GM18867 (cell line): ENCODE measurements around the gene LILRB1.
A peak's percentile ranks its signal among the peaks of the same experiment; 100 is the strongest.
"Not testable (repeated sequence)": the region's sequence is repeated elsewhere in the genome, so short reads cannot be mapped to it uniquely, and the experiment has no call there.

ENCODE experiments used
- ATAC-seq: cut with Tn5 transposase; IDR thresholded peaks from one replicate; pipeline ENCODE4 v1.9.1; 2021; ENCODE audit warnings: mild to moderate bottlenecking, moderate library complexity; ENCODE audit not compliant: unreplicated experiment

The LILRB1 gene

DNA sequence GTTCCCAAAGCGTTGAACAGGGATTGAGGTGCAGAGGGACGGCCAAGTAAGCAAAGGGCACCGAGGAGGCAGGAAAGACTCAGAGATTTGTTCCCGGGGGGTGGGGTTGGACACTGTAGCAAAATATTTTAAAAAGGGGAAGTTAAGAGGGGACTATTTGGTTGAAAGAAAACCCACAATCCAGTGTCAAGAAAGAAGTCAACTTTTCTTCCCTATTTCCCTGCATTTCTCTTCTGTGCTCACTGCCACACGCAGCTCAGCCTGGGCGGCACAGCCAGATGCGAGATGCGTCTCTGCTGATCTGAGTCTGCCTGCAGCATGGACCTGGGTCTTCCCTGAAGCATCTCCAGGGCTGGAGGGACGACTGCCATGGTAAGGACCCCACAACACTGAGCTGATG lies at the start of gene LILRB1:
TSS of gene LILRB1 (plus strand) at position 223 of the 400 bp plus-strand sequence. CDS start 590 bp downstream, outside the sequence.
- not testable (repeated sequence) for ATAC-seq

DNA sequence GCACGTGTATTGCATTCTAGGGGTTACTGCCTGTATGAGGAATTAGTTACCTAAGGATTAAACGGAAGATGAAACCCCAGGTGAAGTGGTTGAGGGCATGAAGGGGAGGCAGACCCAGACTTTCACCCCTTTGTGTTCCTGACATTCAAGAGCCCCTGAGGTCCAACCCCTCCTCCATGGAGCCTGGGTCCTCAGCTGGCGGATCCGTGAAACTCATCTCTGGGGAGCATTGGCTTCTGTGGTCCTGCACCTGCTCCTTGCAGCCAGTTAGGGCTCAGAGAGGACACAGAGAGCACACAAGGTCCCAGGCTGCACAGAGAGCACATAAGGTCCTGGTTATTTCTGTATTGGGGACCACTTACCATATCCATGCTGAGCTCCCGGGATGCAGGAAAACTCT lies 43.9 kb upstream of the LILRB1 start:
- no peak for ATAC-seq

DNA sequence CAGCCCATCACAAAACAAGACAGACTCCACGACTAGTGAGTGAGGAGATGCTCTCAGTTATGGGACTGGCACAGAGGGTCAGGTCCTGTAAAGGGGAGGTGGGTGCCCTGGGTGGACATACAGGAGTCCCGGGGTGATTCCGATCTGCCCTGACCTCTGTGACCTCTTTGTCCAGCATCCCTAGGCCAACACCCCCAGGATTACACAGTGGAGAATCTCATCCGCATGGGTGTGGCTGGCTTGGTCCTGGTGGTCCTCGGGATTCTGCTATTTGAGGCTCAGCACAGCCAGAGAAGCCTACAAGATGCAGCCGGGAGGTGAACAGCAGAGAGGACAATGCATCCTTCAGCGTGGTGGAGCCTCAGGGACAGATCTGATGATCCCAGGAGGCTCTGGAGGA lies 43.3 kb upstream of the LILRB1 start:
- ATAC-seq: no peak

DNA sequence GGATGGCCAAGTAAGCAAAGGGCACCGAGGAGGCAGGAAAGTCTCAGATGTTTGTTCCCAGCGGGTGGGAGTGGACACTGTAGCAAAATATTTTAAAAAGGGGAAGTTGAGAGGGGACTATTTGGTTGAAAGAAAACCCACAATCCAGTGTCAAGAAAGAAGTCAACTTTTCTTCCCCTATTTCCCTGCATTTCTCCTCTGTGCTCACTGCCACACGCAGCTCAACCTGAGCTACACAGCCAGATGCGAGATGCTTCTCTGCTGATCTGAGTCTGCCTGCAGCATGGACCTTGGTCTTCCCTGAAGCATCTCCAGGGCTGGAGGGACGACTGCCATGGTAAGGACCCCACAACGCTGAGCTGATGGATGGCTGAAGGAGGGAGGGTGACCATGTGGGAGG lies 36.8 kb upstream of the LILRB1 start, which contains the start of gene LILRA1:
TSS of gene LILRA1 (plus strand) at position 188 of the 400 bp plus-strand sequence. CDS start 613 bp downstream, outside the sequence.
- not testable (repeated sequence) for ATAC-seq

DNA sequence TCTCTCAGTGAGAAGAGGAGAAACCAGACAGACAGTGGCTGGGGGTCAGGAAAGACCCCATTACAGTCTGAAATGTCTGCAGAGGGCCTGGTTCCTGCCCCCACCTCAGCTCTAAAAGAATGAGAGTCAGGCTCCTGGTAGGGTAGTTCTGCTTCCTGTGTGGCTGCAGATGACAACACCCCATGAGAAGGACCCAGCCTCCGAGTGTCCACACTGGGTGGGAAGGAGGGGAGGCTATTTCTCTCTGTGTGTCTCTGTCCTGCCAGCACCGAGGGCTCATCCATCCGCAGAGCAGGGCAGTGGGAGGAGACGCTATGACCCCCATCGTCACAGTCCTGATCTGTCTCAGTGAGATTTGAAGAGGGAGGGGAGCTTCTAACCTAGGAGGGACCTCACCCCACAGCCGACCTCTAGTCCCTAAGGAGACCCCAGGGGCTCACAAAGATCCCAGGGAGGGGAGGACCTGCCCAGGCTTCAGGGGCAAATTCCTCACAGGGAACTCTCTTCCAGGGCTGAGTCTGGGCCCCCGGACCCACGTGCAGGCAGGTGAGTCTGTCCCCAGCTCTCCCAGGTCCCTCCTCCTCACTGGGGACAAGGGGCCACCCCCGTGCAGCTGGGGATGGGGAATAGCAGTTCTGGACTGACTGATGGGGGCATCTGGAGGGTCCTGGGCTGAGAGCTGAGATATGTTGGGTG lies 36.2 kb upstream of the LILRB1 start:
- ATAC-seq: not testable (repeated sequence)

DNA sequence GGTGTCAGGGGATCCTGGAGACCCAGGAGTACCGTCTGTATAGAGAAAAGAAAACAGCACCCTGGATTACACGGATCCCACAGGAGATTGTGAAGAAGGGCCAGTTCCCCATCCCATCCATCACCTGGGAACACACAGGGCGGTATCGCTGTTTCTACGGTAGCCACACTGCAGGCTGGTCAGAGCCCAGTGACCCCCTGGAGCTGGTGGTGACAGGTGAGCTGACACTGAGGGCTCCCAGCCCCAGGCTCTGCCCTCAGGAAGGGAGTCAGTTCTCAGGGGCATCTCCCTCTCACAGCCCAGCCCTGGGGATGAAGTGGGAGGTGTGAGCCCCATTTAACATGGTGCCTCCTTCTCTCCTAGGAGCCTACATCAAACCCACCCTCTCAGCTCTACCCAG lies 35.5 kb upstream of the LILRB1 start:
- ATAC-seq: no peak

DNA sequence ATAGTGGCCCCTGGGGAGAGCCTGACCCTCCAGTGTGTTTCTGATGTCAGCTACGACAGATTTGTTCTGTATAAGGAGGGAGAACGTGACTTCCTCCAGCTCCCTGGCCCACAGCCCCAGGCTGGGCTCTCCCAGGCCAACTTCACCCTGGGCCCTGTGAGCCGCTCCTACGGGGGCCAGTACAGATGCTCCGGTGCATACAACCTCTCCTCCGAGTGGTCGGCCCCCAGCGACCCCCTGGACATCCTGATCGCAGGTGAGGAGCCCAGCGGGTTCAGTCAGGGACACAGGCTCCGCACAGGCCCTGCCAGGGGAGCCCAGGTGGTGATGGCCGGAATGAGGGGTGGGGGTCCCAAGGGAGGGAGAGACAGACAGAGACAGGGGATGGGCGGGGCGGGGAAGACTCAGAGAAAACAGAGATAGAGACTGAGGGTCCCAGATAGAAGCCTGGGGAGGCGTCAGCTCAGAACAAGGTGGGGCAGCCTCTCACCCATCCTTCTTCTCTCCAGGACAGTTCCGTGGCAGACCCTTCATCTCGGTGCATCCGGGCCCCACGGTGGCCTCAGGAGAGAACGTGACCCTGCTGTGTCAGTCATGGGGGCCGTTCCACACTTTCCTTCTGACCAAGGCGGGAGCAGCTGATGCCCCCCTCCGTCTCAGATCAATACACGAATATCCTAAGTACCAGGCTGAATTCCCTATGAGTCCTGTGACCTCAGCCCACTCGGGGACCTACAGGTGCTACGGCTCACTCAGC lies 34.4 kb upstream of the LILRB1 start:
- not testable (repeated sequence) for ATAC-seq

DNA sequence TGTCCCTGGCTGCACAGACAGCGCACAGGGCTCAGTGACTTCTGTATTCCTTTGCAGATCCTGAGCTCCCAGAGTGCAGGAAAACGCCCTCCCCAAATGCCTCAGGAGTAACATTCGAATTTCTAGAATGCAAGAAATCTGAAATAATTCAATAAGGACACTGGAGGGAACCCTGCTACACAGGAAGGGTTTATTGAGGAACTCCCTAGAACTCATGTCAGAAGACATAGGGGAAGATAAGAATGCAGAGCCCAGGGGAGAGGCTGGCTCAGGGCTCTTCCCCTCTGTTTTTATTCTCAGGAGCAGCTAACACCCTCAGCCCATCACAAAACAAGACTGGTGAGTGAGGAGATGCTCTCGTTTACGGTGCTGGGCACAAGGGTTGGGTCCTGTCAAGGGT lies 30.1 kb upstream of the LILRB1 start:
- no peak for ATAC-seq

DNA sequence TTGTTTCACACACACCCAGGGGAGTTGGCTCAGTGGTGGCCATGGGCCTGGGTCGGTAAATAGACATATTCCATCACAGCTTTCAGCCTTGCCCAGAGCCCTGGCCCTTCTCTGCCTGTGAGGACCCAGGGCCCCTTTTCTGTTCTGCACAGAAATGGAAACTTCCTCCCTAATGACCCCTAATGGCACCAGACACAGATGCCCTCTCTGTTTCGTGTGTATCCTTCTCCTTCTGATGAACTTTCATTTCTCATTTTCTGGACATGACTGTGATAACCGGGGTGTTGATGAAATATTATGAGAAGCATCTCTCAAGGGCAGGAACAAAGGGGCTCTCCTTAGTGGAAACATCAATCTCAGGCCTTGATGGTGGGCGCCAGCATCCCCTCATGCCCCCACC lies 24.1 kb upstream of the LILRB1 start:
- ATAC-seq: no peak

DNA sequence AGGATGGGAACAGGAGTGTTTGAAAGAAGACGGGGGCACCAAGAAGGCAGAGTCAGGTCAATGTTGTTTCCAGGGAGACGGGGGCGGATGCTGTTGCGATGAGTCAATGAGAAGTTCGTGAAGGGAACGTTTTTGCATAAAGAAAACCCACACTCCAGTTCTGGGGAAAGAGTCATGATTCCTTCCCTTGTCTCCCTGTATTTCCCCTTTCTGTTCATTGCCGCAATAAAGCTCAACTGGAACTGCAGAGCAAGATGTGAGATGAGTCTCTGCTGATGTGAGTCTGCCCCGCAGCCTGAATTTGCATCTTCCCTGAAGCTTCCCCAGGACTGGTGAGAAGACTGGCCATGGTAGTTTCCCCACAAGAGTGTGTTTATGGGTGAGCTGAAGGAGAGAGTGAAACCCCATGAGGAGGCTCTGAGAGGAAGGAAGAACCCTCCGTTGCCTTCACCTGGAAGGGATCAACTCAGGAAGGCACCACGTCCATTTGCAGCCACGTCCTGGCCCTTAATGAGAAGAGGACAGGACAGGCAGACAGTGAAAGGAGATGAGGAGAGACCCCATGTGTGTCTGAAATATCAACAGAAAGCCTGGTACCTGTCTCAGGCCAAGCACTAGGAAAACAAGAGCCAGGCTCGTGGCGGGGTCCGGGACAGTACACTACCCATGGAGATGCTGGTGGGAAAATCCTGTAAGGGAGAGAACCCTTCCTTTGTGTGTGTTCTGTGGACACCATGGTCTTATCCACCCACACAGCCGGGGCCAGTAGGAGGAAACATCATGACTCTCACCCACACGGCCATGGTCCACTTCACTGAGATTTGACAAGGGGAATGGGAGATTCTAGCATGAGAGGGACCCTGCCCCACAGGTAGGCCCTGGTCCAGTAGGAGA lies 23.1 kb upstream of the LILRB1 start:
- no peak for ATAC-seq

DNA sequence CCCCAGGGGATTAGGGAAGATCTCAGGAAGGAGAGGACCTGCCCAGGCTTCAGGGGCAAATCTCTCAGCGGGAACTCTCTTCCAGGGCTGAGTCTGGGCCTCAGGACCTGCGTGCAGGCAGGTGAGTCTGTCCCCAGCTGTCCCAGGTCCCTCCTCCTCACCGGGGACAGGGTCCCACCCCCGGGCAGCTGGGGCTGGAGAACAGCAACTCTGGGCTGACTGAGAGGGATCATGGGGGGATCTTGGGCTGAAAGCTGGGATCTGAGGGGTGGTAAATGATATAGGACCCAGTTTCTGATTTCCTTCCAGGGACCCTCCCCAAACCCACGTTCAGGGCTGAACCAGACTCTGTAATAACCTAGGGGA lies 22.5 kb upstream of the LILRB1 start:
- no peak for ATAC-seq

DNA sequence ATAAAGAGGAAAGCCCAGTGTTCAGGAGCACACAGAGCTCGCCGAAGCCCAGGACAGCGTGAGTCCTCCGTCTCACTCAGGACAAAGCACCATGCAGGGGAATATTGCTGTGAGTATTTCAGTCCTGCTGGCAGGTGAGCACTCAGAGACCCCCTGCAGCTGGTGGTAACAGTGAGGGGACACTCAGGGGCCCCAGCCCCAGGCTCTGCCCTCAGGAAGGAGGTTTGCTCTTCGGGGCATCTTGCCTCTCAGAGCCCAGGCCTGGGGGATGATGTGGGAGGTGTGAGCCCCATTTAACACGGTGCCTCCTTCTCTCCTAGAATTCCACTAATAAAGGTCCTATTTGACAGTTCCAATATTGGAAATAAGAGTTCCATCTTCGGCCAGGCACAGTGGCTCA lies 22.1 kb upstream of the LILRB1 start:
- ATAC-seq: no peak

DNA sequence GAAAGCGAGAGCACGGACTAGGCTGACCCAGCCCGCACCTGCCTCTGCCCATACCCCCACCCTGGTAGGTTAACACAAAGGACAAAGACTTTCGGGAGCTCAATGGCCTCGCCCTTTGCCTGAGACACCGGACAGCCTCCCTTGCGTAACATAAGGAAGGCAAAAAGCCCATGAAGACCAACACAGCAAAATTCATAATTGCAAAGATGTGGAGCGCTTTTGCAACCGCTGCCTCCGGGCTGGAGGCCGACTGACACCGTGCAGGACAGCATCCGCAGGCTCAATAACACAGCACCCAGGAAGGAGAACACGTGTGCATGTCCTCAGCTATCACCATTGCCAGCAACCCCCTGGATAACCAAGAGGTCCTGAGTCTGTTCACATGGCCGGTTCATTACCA lies 21.5 kb upstream of the LILRB1 start:
- ATAC-seq: no peak

DNA sequence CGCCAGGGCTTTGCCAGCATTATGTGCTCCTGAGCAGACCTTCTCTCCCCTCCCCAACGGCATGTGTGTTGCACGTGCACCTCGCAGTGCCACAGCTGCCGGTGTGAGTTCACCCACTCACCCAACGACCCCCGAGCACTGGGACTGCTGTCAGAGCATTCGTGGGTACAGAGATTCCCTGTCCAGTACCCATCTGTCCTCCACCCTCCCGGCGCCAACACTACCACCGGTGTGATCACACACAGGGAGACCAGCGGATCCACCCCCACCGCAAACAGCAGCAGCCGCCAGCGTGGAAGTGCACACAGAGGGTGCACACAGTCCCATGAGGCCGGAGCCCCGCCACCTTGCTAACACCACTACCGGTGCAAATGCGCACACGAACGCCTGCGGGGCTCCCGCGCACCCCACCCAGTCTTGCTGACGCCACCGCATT lies 20.9 kb upstream of the LILRB1 start:
- ATAC-seq: no peak

DNA sequence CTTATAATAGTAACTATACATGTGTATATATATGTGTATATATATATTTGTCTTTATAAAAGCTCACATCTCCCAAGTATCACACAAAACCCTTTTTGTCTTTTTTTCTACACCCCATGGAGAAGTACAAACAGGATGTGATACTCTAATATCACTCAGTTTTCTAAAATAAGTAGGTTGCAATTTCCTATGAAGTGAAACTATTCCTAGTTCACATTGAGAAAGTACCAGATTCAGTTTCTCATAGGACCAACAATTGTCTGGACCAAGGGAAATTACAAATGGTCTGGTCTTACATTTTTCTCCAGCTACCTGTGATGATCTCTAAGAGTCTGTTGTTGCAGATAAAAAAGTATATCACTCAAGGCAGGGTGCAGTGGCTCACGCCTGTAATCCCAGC lies 17.9 kb upstream of the LILRB1 start:
- no peak for ATAC-seq

DNA sequence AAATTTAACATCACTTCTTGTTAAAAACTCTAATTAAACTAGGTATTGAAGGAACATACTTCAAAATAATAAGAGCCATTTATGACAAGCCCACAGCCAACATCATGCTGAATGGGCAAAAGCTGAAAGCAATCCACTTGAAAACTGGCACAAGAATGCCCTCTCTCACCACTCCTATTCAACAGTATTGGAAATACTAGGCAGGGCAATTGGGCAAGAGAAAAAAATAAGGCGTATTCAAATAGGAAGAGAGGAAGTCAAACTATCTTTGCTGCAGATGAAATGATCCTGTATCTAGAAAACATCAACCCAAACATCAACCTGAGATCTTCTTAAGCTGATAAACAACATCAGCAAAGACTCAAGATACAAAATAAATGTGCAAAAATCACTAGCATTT lies 15.6 kb upstream of the LILRB1 start:
- no peak for ATAC-seq

DNA sequence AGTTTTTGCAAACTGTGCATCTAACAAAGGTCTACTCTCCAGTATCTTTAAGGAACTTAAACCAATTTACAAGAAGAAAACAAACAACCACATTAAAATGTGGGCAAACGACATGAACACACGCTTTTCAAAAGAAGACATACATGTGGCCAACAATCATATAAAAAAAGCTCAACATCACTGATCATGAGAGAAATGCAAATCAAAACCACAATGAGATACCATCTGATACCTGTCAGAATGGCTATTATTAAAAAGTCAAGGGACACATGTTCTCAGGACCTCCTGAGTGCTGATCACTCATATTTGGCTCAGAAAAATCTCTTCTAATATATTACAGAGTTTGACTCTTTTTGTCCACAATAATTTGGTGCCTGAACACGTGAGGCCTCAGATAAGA lies 14.2 kb upstream of the LILRB1 start:
- ATAC-seq: peak; percentile 42

DNA sequence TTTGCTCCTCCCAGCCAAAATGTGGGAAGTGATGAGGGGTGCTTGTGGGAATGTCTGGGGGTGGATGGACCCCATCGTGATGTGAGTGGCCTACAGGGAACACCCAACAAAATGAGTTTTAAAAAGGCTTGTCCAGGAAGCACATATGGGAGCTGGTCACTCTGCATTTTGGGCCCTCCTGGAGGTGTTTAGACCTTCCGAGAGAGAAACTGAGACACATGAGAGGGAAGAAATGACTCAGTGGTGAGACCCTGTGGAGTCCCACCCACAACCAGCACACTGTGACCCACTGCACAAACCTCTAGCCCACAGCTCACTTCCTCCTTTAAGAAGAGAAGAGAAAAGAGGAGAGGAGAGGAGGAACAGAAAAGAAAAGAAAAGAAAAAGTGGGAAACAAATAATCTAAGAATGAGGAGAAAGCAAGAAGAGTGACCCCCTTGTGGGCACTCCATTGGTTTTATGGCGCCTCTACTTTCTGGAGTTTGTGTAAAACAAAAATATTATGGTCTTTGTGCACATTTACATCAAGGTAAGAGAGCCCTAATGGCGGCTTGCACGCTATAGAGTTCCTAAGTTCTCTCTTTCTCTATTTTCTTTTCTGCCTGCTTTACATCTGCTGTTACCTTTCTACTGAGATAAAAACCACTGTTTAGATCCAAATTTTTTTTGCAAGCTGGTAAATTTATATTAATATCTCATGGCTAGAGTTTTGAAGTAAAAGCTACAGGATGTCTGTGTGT lies 13.3 kb upstream of the LILRB1 start:
- ATAC-seq: peak; percentile 81

DNA sequence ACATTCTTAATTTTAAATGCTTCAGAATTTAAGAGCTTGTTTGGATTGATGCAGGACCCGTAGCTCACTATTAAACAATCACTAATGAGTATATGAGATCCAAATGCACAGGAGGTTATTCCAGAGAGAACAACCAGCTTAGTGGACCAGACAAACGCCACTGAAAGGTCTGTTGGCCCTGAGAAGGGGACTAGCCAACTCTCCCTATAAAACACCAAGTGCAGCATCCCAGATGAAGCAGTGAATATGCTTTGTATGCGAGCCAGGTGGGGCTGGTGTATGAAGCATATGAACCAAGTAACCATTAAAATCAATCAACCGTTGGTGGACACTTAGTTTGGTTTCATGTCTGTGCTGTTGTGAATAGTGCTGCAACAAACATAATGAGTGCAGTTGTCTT lies 9.8 kb upstream of the LILRB1 start:
- no peak for ATAC-seq

DNA sequence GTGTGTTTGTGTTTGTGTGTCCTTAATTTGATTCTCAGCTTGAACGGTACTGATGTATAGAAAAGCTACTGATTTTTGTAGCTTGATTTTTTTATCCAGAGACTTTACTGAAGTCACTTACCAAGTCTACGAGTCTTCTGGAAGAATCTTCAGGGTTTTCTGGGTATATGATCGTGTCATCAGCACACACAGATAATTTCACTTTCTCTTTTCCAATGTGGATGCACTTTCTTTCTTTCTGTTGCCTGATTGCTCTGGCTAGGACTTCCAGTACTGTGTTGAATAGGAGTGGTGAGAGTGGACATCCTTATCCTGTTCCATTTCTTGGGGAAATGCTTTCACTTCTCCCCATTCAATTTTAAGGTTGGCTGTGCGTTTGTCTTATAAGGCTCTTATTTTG lies 7.9 kb upstream of the LILRB1 start:
- ATAC-seq: no peak

DNA sequence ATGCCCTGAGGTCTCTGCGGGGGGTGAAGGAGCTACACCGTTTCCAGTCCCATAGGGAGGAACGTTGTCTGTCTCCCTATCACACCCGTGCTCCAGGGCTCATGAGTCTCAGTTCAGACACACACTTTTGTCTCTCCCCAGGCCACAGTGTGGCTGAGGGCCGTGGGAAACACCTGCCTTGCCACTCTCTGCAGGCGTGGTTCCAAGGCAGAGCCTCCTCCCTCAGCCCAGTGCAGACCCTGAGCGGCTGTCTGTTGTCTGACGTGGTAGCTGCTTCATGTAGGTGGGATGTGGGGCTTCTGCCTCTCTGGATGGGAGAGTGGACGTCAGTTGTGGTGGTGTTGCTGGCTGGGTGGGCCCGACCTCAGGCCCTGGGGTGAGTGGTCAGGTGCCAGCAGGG lies 6.0 kb upstream of the LILRB1 start:
- not testable (repeated sequence) for ATAC-seq
